GM19351 (cell line): Measurements from ENCODE around the gene SCFD2.

ENCODE experiments used
- ATAC-seq: cut with Tn5 transposase; IDR thresholded peaks from one replicate; pipeline ENCODE4 v1.9.1; 2021; ENCODE audit warnings: mild to moderate bottlenecking, moderate library complexity; ENCODE audit not compliant: unreplicated experiment

The SCFD2 gene

GRCh38 chr4:52939739-52940138, 426.1 kb downstream of the SCFD2 start:
- no peak for ATAC-seq

DNA sequence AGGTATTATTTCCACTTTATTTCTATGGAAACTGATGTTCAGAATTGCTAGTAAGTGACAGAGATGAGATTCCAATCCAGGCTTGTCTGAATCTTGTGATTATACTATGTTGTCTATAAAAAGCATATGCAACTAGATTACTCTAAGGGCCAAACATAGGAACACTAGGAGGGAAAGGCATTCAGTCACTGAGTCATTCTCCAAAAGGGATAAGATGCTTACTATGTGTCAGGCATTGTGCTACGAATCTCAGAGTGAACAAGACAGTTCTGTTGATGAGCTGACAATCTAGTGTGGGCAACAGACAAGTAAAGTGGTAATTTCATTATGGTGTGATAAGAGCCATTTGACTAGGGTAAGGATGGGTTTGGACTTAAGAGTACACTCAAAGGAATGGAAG, 426.5 kb downstream of the SCFD2 start:
- ATAC-seq, result no peak

DNA sequence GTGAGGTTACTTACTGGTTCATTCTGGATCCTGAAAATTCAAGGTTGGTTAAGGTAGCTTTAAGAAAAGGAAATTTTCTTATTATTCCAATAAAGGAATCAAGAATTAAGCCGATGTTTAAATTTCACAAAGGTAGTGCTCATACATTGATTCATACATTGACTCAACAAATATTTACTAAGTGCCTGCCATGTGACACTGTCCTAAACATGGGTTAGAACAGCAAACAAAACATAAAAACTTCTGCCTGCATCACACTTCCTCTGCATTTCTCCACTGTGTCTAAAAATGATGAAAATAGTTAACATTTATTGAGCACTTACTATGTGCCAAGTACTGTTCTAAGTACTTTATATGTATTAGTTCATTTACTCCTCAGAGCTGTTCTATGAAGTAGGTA, 428.0 kb downstream of the SCFD2 start:
- ATAC-seq, result no peak

DNA sequence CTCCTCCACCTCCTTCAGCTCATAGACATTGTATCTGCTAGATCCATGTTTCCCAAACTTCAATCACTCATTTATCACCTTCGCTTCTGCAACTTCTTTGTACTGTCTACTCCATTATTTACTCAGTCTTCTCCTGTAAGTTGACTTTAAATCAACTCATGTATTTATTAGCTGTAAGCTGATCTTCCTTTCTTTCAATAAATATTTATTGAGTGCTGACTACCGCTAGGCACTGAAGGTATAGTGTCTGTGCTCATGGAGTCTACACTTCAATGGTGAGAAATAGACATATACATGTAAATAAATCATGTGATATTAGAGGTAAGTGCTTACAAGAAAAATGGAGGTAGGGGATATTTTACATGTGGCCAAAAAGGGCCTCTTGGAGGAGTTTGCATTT, 429.1 kb downstream of the SCFD2 start:
- no peak for ATAC-seq

DNA sequence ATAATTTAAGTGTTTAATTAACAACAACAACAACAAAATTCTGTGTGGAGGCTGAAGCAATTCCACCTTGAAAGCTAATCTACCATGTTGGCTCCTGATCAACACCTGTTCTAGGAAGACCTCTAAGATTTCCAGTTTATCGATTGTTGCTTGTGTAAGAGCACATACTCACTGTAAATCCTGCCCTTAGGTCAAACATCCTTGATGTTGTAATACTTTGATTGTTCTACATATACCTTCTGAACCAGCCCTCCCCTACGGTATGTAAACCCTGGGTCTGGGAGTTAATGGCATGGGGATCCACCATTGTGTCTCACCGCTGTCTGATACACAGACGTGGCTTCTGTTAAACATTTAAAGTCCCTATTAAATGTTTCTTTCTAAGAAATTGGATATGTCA, 430.5 kb downstream of the SCFD2 start:
- ATAC-seq, result no peak

DNA sequence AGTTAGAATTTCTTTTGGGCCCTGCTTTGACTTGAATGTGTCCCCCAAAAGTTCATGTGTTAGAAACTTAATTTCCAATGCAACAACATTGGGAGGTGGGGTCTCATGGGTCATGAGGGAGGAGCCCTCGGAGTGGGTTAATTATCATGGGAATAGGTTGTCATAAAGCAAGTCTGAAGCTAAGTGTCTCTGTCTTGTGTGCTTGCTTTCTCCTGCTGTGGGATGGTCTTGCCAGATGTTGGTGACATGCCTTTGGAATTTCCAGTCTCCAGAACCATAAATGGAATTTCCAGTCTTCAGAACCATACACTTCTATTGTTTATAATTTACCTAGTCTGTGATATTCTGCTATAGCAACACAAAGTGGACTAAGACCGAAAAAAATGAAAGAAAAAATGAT, 432.1 kb downstream of the SCFD2 start:
- ATAC-seq, result no peak

GRCh38 chr4:52932591-52933470, 433.0 kb downstream of the SCFD2 start:
- no peak for ATAC-seq

GRCh38 chr4:52931243-52931642, 434.6 kb downstream of the SCFD2 start:
- no peak for ATAC-seq

DNA sequence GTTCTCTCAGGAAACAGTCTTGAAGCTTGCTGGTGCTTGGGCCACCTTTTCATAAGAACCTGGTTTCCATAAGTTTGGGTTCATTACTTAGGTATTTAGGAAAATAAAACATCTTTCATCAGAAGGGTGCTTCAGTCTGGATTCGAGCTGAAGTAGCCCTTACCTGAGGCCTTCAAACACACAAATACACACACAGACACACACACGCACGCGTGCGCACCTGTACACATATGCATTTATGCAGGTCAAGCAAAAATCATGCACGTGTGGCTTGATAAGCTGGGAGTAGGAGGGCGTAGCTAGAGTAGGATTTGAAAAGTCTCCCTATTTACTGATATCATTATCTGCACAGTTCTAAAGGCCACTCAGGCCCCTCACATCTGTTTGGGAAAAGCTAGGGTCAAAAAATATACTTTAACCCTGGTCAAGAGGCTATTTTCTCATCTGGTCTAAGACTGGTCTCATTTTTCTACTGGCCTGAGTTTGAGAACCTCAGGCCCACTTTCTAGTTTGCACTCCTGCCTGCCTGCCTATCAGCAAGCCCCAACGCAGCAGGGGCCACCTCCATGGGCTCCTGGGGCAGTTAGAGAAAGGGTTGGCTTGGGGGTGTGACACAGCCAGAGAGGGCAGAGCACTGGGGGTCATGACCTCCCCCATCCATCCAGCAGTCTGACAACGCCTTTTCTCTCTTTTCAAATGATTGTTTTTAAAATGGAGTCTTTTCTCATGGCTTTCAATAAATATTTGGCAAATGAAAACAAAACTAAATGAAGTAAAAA, 439.5 kb downstream of the SCFD2 start:
- ATAC-seq, result no peak

DNA sequence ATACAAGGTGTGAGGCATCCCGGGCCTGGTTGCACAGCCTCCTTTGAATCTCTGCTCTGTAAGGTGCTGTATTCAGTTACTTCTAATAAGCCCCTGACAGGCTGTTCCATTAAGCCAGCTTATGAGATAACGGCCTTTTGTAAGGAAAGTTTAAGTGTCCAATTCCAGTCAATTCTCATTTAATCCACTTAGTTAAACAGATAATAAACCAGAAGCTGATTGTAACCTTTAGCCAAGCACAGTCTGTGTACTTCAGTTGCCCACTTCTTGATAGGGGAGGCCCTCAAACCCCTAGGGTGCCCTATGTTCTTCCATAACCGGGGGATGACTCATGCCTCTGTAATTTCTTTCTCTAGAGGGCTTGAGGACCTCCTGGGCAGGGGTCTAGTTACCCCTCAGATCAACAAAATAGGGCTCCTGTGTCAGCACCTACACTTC, 440.3 kb downstream of the SCFD2 start:
- no peak for ATAC-seq

DNA sequence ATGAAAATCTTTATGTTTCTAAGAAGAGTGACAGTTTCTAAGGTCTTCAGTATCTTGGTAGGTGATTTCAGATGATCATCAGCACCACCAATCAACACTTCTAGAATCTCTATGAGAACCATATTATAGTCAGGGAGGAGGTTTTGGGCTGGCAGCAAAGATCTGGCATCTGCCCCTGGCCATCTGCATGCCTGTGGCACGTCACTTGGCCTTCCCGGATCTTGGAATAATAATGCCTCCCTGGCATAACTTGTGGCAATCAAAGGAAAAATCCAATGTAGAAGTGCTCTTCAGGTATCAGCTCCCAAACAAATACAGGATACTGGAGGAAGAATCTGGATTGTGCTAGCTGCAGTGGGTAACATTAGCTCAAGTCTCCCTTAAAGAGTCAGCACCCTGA, 446.4 kb downstream of the SCFD2 start:
- ATAC-seq, result no peak

- no peak for ATAC-seq
Measured at GRCh38 chr4:52917817-52918216, 448.0 kb downstream of the SCFD2 start.

- no peak for ATAC-seq
Measured at GRCh38 chr4:52915730-52916300, 450.0 kb downstream of the SCFD2 start.

- no peak for ATAC-seq
Measured at GRCh38 chr4:52915191-52915590, 450.7 kb downstream of the SCFD2 start.

DNA sequence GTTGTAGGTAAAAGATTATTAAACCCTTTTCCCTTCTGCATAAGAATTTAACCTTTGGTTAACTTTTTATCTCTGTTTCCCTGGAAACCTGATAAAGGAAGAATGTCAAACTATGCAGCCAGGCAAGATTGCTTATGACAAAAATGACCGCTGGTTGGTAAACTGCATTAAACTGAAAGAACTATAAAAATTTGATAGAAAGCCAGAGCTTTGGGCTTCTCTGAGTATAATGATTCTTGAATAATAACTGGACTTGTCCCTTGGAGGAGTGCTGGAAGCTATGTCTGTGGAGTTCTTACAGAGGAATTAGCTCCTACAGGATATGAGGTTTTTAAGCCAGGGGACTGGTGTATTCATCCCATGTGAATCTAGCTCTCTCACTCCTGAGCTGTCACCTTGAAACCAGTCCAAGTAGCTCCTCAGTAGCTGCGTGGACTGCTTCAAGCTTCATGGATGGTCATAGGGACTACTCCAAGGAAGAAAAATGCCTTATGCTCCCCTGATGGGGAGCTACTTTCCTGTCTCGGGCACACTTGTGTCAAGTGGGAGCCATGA, 451.7 kb downstream of the SCFD2 start:
- no peak for ATAC-seq

DNA sequence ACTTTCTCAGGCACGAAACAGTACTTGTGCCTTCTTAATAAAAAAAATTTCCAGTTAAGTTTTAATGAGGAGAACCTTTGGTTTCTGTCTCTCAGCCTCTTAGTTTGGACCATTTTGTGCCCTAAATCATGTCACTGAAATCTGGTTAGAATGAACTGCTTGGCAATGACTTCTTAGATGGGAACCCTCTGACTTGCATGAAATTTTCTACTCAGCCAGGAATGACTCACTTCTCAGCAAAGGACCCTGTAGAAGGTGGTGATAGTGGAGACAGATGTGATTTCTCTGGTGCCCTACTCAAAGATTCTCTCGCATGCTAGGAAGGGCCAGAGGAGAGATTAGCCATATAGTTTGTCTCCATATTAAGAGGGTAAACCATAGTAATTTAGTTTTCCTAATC, 453.3 kb downstream of the SCFD2 start:
- ATAC-seq, result no peak

DNA sequence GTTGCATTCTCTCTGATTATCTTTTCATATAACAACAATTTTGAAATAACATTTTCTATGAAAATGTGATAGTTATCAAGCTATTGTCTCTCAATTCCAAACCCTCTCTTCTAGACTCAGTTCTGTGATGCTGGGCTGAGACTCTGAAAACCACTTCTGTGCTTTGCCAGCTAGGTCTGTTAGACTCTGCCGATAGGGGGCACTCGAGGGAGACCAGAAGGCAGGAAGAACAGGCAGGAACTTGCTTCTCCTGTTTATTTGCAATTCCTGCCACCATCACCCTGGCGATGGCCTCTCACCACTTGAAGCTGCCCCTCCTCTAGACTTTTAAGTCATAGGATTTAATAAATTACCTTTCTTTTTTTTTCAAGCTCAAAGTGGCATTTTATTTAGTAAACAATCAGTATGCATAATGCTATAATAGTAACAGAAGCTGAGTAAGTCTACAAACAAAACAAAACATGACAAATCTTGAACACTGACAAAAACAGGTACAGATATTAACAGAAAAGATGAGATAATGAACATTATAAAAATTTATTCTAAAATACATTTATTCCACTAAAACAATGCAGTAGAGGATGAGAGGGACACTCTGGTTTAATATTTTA, 454.1 kb downstream of the SCFD2 start:
- ATAC-seq, result peak; percentile 93

GRCh38 chr4:52910115-52910514, 455.7 kb downstream of the SCFD2 start:
- ATAC-seq, result no peak

GRCh38 chr4:52907510-52907909, 458.4 kb downstream of the SCFD2 start:
- no peak for ATAC-seq

- ATAC-seq, result no peak
Measured at GRCh38 chr4:52904421-52904820, 461.4 kb downstream of the SCFD2 start.

- ATAC-seq, result no peak
Measured at GRCh38 chr4:52903273-52903672, 462.6 kb downstream of the SCFD2 start.
